NCI-H510A (cell line): ENCODE measurements around the gene CALHM3.

Experiments
- DNase-seq: peaks from one replicate; lab custom pipeline; 2025; lab: John Stamatoyannopoulos, UW

Gene CALHM3

GRCh38 chr10:103474077-103474476 is 5.0 kb downstream of the CALHM3 start:
- DNase-seq, result no peak

- no peak for DNase-seq
Observed at GRCh38 chr10:103473261-103473671, 5.8 kb downstream of the CALHM3 start.

GRCh38 chr10:103472005-103472404 is 7.0 kb downstream of the CALHM3 start:
- no peak for DNase-seq

GRCh38 chr10:103470761-103471653 is 8.0 kb downstream of the CALHM3 start:
- DNase-seq, result no peak

GRCh38 chr10:103469201-103469600 is 9.8 kb downstream of the CALHM3 start:
- DNase-seq, result no peak

GRCh38 chr10:103467406-103467805 is 11.6 kb downstream of the CALHM3 start:
- DNase-seq, result no peak

GRCh38 chr10:103466734-103467133 is 12.3 kb downstream of the CALHM3 start:
- DNase-seq, result no peak

GRCh38 chr10:103465411-103466179 is 13.4 kb downstream of the CALHM3 start:
- DNase-seq, result no peak

- no peak for DNase-seq
Observed at GRCh38 chr10:103463499-103463898, 15.5 kb downstream of the CALHM3 start.

- no peak for DNase-seq
Observed at GRCh38 chr10:103459615-103460014, 19.4 kb downstream of the CALHM3 start.

GRCh38 chr10:103458720-103459119 is 20.3 kb downstream of the CALHM3 start, which contains the start of gene CALHM1:
Gene CALHM1 (minus strand): TSS chr10:103458900. CDS start chr10:103458751, 149 bp downstream.
- peak; percentile 95 for DNase-seq

- DNase-seq, result no peak
Observed at GRCh38 chr10:103457896-103458583, 21.0 kb downstream of the CALHM3 start.

GRCh38 chr10:103457176-103457712 is 21.8 kb downstream of the CALHM3 start:
- DNase-seq, result no peak

GRCh38 chr10:103456074-103456660 is 22.9 kb downstream of the CALHM3 start:
- DNase-seq, result no peak

- DNase-seq, result no peak
Observed at GRCh38 chr10:103455235-103455634, 23.8 kb downstream of the CALHM3 start.

GRCh38 chr10:103454026-103454425 is 25.0 kb downstream of the CALHM3 start:
- DNase-seq, result no peak

GRCh38 chr10:103452506-103453230 is 26.4 kb downstream of the CALHM3 start:
- no peak for DNase-seq

GRCh38 chr10:103451831-103452505 is 27.1 kb downstream of the CALHM3 start, which contains the start of gene CALHM2:
Gene CALHM2 (minus strand): TSS chr10:103452370. CDS start chr10:103449941, 2,429 bp downstream.
- DNase-seq, result peak; percentile 64

GRCh38 chr10:103451091-103451813 is 27.8 kb downstream of the CALHM3 start:
- peak; percentile 46 for DNase-seq
